Cardiac fibroblast (primary cell): ENCODE data around the gene GJB4.
"Not testable (repeated sequence)": the region's sequence is repeated elsewhere in the genome, so short reads cannot be mapped to it uniquely, and the experiment has no call there.

Source experiments
- DNase-seq, 2 donors: peaks; one replicate each; pipeline versions ENCODE4 v3.0.0 to v3.0.0-alpha.2; 2010; ENCODE audit warnings: low read depth in 2 of 2
- H3K4me3 ChIP-seq, 2 donors: replicated peaks in 1 of 2; 1 replicate in 1 of 2; 2 replicates in 1 of 2; pipeline ENCODE4 v1.5.1; 2011; ENCODE audit warnings: low read depth in 2 of 2, low read length in 2 of 2, mild to moderate bottlenecking in 2 of 2, moderate library complexity in 1 of 2
- CTCF ChIP-seq: IDR thresholded peaks from one replicate; pipeline ENCODE4 v1.5.1; 2011; ENCODE audit warnings: low read depth, mild to moderate bottlenecking, low read length, inconsistent platforms

The GJB4 gene

GRCh38 chr1:34763142-34763781 is 3.7 kb downstream of the GJB4 start:
- H3K4me3 ChIP-seq = no peak overlapping the region
- peak in 1 of 2 donors; percentile 68 for DNase-seq
- TF ChIP-seq CTCF = no peak

GRCh38 chr1:34768856-34769255 is 9.3 kb downstream of the GJB4 start:
- DNase-seq = peak in 1 of 2 donors; percentile 62

GRCh38 chr1:34770891-34771504 is 11.5 kb downstream of the GJB4 start:
- no peak overlapping the region for H3K4me3 ChIP-seq
- DNase-seq = no peak
- TF ChIP-seq CTCF = no peak

More at GRCh38 chr1:34768856-34769255, 9.3 kb downstream of the GJB4 start:
- no peak overlapping the region for H3K4me3 ChIP-seq
- no peak for TF ChIP-seq CTCF

- no peak for DNase-seq
- TF ChIP-seq CTCF = no peak
- H3K4me3 ChIP-seq = no peak overlapping the region
These were observed 12.2 kb downstream of the GJB4 start for GRCh38 chr1:34771573-34772371.

GRCh38 chr1:34773114-34773513 is 13.6 kb downstream of the GJB4 start:
- H3K4me3 ChIP-seq, DNase-seq: not testable (repeated sequence)

- DNase-seq = no peak
- no peak for TF ChIP-seq CTCF
- no peak overlapping the region for H3K4me3 ChIP-seq
These were observed 15.4 kb downstream of the GJB4 start for GRCh38 chr1:34774957-34775356.

- no peak for TF ChIP-seq CTCF
- DNase-seq = no peak
- no peak overlapping the region for H3K4me3 ChIP-seq
These were observed 17.4 kb downstream of the GJB4 start for GRCh38 chr1:34776911-34777310.
